H7 (cell line): ENCODE data around the gene PARD3B. TPM values are rescaled to one million over a fixed set of nuclear protein-coding genes. Genes with fewer than 3 reads are reported as not detected.

Experiments
- DNase-seq: peaks from one replicate; pipeline ENCODE4 v3.0.0; 2012
- H3K27me3 ChIP-seq: 2 replicates; pipeline ENCODE4 v1.6.0; 2011; ENCODE audit warnings: mild to moderate bottlenecking, low read length; ENCODE audit not compliant: control insufficient read depth, insufficient read depth
- H3K36me3 ChIP-seq: replicated peaks from 2 replicates; pipeline ENCODE4 v1.5.1; 2011; ENCODE audit warnings: low read length; ENCODE audit not compliant: control insufficient read depth, insufficient read depth
- H3K4me3 ChIP-seq: 2 replicates; pipeline ENCODE4 v1.5.1; 2011; ENCODE audit warnings: low read depth, mild to moderate bottlenecking, control low read depth, low read length, moderate library complexity; ENCODE audit not compliant: insufficient read depth
- total RNA-seq: library from RNA; depleted of rRNA; stranded (reverse); fragments of >200 nt; shearing (Covaris generic); gene quantifications from 2 replicates; pipeline ENCODE4 v1.2.3, GENCODE V29; 2014

The PARD3B gene
- total RNA-seq, 1 experiment from 2014 or later = 2.3 TPM

DNA sequence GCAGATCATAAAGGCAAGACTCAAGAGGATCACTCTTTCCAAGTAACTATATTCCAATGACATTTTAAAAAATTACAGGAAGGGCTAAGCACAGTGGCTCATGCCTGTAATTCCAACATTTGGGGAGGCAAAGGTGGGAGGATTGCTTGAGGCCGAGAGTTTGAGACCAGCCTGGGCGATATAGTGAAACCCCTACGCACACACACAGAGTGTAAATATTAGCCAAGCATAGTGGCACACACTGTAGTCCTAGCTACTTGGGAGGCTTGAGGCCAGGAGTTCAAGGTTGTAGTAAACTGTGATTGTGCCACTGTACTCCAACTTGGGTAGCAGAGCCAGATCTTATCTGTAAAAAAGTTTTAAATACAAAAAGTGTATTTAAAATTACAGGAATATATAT, 686.8 kb downstream of the PARD3B start:
- Histone ChIP-seq H3K27me3 (no peaks in the 10 kb centered on the region), H3K4me3 (no peak overlapping the region), H3K36me3 (no peaks in the 10 kb centered on the region)
- DNase-seq = no peak

DNA sequence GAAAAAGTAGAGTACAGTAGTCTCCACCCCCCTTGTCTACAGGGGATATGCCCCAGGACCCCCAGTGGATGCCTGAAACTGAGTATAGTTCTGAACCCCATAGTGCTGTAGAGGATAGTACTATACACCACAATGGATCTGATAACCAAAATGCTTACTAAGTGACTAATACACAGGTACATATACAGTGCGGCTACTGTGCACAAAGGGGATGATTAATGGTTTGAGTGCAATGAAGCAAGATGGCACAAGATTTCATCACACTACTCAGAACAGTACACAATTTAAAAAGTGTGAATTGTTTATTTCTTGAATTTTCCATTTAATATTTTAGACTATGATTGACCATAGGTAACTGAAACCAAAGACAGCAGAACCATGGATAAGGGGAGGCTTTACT, 690.2 kb downstream of the PARD3B start:
- no peaks in the 10 kb centered on the region for H3K36me3 ChIP-seq
- no peak for DNase-seq
- H3K27me3 ChIP-seq = no peaks in the 10 kb centered on the region
- H3K4me3 ChIP-seq = no peak overlapping the region

DNA sequence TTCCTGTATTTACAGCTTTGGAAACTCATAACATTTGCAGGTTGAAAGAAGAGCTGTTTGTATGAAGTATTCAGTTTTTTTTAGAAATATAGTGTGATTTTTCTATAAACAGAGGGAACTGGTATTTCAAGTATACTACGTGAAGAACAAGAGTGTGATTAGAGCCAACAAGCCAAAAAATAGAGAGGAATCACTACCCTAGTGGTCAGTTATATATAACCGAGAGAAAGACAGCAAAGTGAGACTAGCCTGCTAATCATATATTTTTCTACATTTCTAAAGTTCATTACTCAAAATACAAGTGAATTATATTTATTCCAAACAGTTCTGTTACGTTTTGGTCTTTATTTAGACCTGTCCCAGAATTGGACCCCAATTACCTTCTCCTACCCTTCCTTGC, 692.2 kb downstream of the PARD3B start:
- no peak for DNase-seq
- Histone ChIP-seq H3K36me3 (no peaks in the 10 kb centered on the region), H3K27me3 (no peaks in the 10 kb centered on the region), H3K4me3 (no peak overlapping the region)

DNA sequence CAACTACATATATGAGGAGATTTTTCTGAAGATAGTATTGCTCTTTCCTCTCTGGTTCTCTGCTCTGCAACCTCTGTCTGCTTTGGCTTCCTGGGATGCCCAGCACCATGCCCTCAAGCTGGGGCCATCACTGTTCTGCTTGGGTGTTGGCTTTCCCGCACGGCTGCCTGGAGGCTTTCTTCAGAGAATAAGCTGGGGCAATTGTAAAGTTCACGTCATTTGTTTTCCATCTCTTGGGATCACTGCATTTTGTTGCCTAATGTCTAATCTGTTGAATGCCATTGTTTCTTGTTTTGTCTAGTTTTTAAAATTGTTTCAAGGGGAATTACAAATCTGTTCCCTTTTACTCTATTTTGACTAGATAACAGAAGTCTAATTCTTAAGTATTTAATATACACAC, 699.7 kb downstream of the PARD3B start:
- Histone ChIP-seq H3K27me3 (no peaks in the 10 kb centered on the region), H3K36me3 (no peaks in the 10 kb centered on the region), H3K4me3 (no peak overlapping the region)
- no peak for DNase-seq

DNA sequence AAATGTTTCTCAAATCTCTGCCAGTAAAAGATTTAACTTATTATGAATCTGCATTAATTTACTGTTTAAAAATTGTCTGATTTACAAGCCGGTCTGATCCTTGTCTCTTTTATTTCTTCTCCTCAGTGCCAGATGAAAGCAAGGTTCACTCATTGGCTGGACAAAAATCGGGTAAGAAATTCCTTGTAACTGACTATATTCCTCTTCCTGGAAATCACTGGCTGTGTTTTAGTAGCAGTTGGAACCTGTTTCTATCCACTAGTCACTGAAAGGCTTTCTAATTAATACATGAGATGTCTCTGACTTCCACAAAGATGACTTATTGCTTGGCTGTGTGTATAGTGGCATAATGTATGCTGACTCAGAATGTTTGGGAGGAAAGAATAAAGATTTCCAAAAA, 700.4 kb downstream of the PARD3B start:
- H3K36me3 ChIP-seq = no peaks in the 10 kb centered on the region
- H3K27me3 ChIP-seq = no peaks in the 10 kb centered on the region
- no peak overlapping the region for H3K4me3 ChIP-seq
- no peak for DNase-seq

DNA sequence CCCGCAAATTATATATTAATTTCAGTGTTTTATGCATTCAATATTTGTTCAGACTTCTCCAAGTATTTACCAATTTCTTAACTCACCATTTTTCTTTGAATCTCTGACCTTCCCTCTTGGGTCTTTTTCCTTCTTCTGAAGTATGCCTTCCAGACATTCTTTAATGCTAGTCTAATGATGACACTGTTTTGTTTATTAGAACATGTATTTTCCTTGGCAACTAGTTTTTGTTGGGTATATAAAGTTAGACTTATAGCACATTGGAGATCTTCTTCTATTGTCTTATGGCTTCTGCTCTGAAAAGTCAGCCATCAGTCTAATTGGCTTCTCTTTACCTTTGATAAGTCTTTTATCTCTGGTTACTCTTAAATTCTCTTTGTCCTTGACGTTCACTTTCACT, 713.8 kb downstream of the PARD3B start:
- Histone ChIP-seq H3K4me3 (no peak overlapping the region), H3K36me3 (no peaks in the 10 kb centered on the region), H3K27me3 (no peaks in the 10 kb centered on the region)
- no peak for DNase-seq

DNA sequence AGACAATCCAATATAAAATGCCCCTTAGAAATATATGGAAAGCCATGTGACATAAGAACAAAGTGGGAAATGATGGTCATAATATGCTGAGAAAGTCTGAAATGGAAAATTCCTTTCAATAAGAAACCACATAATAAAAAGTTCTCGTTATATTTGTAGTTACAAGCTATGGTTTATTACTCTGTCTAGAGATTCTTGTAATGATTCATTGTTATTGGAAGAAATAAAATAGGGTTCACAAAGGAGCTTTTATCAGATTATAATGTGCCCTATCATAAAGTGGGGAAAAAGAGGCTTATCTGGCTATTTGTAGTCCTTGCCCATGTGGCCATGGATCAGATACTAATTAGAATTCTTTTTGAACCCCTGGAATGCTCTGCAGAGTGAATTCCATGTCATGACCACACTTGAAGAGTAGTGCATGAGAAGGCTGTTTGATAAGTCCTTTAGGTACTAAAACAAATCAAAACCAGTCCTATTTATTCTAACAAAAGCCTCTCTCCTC, 716.3 kb downstream of the PARD3B start:
- DNase-seq = no peak
- no peaks in the 10 kb centered on the region for H3K36me3 ChIP-seq
- H3K27me3 ChIP-seq = no peaks in the 10 kb centered on the region
- no peak overlapping the region for H3K4me3 ChIP-seq

DNA sequence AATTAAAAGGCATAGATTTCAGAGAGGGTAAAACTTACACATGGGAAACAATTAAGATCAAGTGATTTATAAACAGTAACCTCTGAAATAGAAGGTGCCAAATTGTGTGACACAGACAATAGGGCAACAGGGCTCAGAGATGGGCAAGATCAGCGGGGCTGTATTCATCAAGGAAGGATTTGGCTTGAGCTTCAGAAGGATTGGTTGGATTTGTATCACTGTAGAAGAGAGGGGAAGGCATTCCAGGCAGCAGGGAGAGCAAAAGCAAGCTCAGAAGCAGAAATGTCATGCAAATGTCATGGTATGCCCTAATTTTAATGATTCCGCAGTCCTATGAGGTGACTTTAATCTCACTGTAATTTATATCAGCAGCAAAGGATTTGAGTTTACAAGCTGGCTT, 722.0 kb downstream of the PARD3B start:
- H3K27me3 ChIP-seq = no peaks in the 10 kb centered on the region
- no peak for DNase-seq
- H3K4me3 ChIP-seq = no peak overlapping the region
- H3K36me3 ChIP-seq = no peaks in the 10 kb centered on the region

DNA sequence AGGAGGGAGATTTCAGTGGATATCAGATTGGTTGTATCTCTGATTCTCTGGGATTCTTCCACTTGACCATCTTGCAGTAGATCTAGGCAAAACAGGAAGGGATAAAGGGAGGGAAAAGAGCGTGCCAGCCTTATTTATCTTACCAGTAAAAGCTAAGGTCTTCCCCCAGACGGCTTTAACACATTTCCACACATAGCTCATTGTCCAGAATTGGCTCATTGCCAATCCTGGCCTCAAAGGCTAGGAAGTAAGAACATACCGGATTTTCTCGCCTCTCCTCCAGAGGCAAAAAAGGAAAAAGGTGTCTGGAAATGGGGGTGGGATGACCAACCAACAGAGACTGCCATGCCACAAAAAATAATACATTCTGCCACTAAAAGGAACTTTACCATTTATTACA, 725.4 kb downstream of the PARD3B start:
- H3K36me3 ChIP-seq = no peaks in the 10 kb centered on the region
- no peaks in the 10 kb centered on the region for H3K27me3 ChIP-seq
- H3K4me3 ChIP-seq = no peak overlapping the region
- no peak for DNase-seq

DNA sequence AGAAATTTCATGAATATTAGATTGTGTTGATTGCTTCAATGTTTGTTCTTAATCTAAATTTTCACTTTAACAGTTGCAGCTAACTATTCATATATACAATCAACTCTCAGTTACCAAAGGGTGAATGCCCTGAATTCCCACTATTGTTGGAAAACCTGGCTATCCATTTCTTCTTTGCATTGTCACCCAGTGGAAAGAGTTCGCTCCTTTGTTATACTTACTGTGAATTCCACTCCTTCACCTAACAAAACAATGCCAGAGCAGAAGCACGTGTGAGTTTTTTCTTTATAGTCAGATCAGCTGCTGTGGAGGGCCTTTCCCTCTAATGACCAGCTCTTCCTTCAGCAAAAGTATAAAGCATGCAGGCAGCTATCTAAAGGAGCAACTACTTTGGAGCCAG, 727.9 kb downstream of the PARD3B start:
- Histone ChIP-seq H3K4me3 (no peak overlapping the region), H3K36me3 (no peaks in the 10 kb centered on the region), H3K27me3 (no peaks in the 10 kb centered on the region)
- DNase-seq = no peak

DNA sequence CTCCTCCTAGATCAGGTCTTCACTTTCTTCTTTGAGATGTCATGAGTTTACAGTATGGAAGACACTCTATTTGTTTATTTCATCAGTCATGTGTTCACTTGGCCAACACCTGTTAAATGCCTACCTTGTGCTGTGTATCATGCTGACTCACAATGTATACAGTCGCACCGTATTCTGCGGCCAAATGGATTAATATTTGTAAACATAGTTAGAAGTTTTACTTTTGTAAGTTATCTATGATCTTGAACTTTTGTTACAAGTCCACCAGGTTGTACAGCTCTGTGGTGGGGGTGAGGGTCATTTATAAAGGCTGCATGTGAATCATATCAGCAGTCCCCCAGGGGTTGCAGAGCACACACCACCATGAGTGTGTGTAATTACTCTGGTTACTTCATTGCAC, 728.4 kb downstream of the PARD3B start:
- H3K4me3 ChIP-seq = no peak overlapping the region
- no peaks in the 10 kb centered on the region for H3K27me3 ChIP-seq

DNA sequence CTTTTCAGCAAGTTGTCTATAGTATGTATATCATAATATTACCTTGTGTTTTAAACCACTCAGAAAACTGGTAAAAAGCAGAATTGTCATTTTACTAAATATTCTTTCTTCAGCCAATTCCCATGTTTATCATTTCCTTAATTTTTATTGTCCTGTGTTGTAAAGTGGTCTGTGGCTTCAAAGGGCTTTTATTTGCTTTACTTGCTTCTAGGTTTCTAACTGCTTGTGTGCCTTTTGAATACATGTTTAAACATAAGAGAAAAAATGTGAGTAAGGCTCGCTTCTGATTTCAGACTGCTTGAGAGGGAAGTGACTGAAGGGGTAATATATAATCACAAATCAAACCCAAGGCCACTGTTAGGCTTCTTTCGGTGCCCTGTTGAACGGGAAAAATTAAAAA, 729.5 kb downstream of the PARD3B start:
- Histone ChIP-seq H3K36me3 (no peaks in the 10 kb centered on the region), H3K4me3 (no peak overlapping the region), H3K27me3 (no peaks in the 10 kb centered on the region)
- DNase-seq = no peak

More for the DNA sequence above, 728.4 kb downstream of the PARD3B start:
- no peak for DNase-seq
- no peaks in the 10 kb centered on the region for H3K36me3 ChIP-seq

DNA sequence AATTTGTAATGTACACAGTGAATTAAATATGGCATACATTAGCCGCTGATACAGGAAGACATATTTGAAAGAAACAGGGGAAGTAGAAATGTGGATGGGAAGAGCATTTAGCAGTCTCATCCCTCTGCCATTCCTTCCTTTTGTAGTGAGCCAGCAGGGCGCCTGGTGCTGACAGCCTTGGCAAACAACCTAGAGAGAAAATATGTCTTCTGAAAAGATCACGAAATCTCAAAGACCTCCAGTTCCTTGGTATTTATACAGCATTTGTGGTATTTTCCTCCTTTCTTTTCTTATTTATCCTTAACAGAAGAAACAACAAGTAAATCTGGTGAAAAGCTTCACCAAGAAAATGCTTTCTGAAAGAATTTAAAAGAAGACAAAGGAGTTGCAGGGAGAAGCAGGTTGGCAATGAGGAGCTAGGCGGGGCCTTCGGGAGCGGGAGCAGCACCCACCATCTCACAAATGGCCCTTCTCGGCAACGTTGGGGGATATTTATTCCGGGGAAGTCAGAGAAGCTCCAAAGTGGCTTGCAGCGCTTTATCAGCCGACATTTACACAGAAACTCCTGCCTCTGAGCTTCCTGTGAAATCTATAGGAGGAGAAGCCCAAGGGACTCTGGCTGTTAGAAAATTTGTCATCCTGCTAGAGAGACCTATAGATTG, 731.0 kb downstream of the PARD3B start:
- Histone ChIP-seq H3K27me3 (no peaks in the 10 kb centered on the region), H3K4me3 (no peak overlapping the region), H3K36me3 (no peaks in the 10 kb centered on the region)
- DNase-seq = no peak

DNA sequence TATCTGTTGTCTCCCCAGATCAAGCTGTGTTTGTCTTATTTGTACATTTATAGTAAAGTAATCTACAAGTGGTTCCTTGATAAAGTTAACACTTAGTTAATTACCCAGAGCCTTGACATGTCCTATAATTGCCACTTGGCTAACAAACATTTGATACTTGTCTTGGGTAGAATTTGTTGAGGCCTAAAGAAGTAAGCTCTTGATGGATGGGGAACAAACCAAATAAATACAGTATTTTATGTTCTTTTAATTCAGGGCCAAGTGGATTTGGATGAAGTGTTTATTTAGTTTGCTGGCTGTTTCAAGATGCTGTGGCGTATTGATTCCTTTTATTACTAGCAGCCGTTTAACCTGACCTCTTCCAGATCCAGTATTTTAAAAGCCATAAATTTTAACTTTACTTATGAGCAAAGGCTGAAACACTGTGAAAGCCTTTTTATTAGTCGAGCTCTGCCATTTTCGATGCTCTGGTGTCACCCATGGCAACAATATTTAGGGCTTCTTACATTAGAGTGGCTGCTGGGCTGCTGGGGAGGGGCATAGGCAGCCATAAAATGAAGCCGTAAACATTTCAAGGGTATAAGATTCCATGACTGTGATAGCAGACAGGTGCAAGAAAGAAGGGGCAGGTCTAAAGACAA, 735.4 kb downstream of the PARD3B start:
- no peak for DNase-seq
- Histone ChIP-seq H3K4me3 (no peak overlapping the region), H3K27me3 (no peaks in the 10 kb centered on the region), H3K36me3 (no peaks in the 10 kb centered on the region)

DNA sequence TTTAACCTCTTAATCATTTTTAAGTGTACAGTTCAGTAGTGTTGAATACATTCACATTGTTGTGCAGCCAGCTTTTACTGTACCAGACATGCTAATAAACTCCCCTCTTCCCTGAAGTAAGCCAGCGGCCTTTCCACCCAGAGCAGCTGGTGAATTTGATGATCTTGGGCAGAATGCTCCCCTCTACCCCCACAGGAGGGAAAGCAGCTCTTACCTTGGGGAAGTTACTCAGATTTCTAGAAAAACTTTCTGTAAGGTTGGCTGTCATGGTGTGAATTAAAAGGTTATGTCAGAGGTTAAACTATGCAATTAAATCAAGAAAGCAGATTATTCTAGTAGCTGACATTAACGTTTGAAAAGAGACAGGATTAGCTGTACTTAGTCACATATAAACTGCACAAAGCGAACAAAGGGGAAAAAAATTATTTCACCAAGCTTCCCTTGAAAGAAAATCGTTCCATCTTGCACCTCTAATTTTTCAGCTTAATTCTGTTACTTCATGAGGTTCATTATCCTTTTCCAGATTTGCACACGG, 738.5 kb downstream of the PARD3B start:
- Histone ChIP-seq H3K4me3 (no peak overlapping the region), H3K36me3 (no peaks in the 10 kb centered on the region), H3K27me3 (no peaks in the 10 kb centered on the region)
- DNase-seq = no peak
